ACHN (cell line): Measurements from ENCODE around the gene OR6P1.

ENCODE experiments used
- DNase-seq: peaks from one replicate; pipeline ENCODE4 v3.0.0-alpha.2; 2015
- in situ Hi-C: cut with HindIII; loops from 2 replicates; pipeline ENCODE4 v1.10.0; 2017; ENCODE audit warnings: low sequenced_read_pairs, low pct_ligation_motif_present, low pct_unique_long_range_greater_than_20kb

OR6P1 gene

DNA sequence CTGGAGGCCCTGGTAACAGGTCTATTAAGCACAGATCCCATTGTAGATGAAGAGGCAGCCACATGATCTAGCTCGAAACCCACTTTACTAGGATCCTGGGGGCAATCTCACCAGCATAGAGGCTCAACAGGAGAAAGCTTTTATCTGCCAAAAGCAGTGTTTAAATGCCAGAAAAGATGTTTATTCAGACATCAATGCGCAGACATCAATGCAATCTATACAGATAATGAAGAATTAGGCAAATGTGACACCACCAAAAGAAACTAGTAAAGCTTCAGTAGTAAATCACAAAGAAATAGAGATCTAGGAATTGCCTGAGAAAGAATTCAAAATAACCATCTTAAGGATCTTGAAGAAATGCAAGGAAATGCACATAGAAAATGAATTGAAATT, 48.7 kb downstream of the OR6P1 start:
- no peak for DNase-seq
- in situ Hi-C loops: no loop called here

DNA sequence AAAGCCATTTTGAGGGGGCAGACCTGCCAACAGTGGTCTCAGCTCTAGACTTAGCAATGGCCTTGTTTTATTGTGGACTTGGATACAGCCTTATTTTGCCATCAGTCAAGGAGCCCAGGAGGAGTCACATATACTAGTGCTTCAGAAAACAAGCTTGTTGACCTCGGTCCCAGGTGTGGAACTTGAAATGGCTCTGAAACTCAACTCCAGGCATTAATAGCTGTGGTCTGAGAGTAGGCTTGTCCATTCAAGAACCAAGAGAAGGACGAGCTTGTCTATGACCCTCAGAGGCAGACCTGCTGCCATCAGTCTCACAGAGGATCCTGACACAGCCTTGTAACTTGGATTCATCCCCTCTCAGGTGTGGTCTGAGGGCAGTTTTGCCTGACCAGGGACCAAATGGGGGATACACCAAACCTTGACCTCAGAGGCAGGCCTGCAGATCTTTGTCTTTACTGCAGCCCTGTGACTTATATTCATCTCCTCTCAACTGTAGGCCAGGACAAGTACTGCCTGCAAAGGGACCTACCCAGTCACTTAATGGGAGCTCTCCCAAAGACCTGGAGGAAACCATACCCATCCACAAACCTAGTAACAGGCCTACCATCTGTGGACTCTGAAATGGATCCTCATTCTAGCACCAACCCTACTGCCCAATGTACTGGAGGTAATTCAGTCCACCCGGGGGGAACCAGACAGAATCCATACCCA, 49.3 kb downstream of the OR6P1 start:
- in situ Hi-C loops: no loop called here
- no peak for DNase-seq

DNA sequence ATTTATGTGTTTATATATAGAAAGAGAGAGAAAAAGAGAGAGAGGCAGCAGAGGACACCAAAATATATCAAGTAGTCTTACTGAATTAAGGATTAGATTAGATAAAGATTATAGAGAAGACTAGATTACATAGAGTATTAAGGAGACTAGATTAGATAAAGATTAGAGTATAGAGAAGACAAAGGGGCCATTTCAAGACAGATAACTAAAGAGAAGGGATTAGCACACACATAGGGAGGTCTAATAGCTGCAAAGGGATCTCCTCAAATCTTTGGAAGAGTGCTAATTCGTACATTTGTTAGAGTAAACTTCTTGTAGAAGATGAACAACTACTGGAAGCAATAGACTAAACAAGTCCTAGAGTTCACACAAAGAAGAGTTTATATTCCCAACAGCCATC, 50.4 kb downstream of the OR6P1 start:
- no peak for DNase-seq
- in situ Hi-C loops: no loop called here

DNA sequence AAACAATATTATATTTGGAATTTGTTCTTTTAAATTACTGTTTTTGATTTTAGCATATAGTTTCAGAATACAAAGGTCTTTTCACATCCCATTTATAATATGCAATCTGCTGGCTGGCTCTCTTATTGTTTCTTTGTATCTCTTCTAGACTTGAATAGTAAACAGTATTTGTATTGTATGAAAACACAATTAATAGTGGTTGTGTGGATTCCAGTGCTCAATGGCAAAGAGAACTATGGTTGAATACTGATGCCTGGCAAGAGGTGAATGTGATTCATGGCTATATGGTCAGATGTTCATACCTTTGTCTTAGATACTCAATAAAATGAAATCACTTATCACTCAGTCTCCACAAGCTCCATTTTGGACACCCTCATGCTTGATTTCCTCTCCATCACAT, 53.4 kb downstream of the OR6P1 start:
- no peak for DNase-seq
- in situ Hi-C loops: no loop called here
